NCI-H748 (cell line): ENCODE measurements around the gene NTM.
A peak's percentile ranks its signal among the peaks of the same experiment; 100 is the strongest.

Source experiments
- DNase-seq: peaks from one replicate; lab custom pipeline; 2025; ENCODE audit not compliant: unreplicated experiment; lab: John Stamatoyannopoulos, UW

Gene NTM

GRCh38 chr11:131593301-131593700 is 222.9 kb downstream of the NTM start:
- no peak for DNase-seq

- DNase-seq = no peak
Observed at GRCh38 chr11:131595797-131596196, 225.4 kb downstream of the NTM start.

- DNase-seq = no peak
Observed at GRCh38 chr11:131597890-131598289, 227.5 kb downstream of the NTM start.

GRCh38 chr11:131598305-131598704 is 227.9 kb downstream of the NTM start:
- DNase-seq = no peak

GRCh38 chr11:131599285-131599684 is 228.9 kb downstream of the NTM start:
- no peak for DNase-seq

GRCh38 chr11:131600628-131601027 is 230.2 kb downstream of the NTM start:
- DNase-seq = no peak

GRCh38 chr11:131601586-131601985 is 231.2 kb downstream of the NTM start:
- no peak for DNase-seq

- DNase-seq = no peak
Observed at GRCh38 chr11:131602431-131602830, 232.0 kb downstream of the NTM start.

GRCh38 chr11:131606811-131607335 is 236.5 kb downstream of the NTM start:
- no peak for DNase-seq

- DNase-seq = no peak
Observed at GRCh38 chr11:131609337-131609736, 238.9 kb downstream of the NTM start.

- DNase-seq = no peak
Observed at GRCh38 chr11:131609921-131610320, 239.5 kb downstream of the NTM start.

GRCh38 chr11:131611322-131611721 is 240.9 kb downstream of the NTM start:
- no peak for DNase-seq

GRCh38 chr11:131612533-131612932 is 242.1 kb downstream of the NTM start:
- DNase-seq = no peak

GRCh38 chr11:131614631-131615030 is 244.2 kb downstream of the NTM start:
- no peak for DNase-seq

GRCh38 chr11:131615611-131616010 is 245.2 kb downstream of the NTM start:
- no peak for DNase-seq

- DNase-seq = no peak
Observed at GRCh38 chr11:131616481-131617140, 246.2 kb downstream of the NTM start.

- DNase-seq = no peak
Observed at GRCh38 chr11:131618201-131618600, 247.8 kb downstream of the NTM start.

GRCh38 chr11:131622193-131622592 is 251.8 kb downstream of the NTM start:
- no peak for DNase-seq

GRCh38 chr11:131624531-131624930 is 254.1 kb downstream of the NTM start:
- DNase-seq = no peak

- DNase-seq = peak; percentile 44
Observed at GRCh38 chr11:131626788-131627187, 256.4 kb downstream of the NTM start.

GRCh38 chr11:131628739-131629138 is 258.3 kb downstream of the NTM start:
- no peak for DNase-seq

GRCh38 chr11:131629925-131630540 is 259.6 kb downstream of the NTM start:
- no peak for DNase-seq

GRCh38 chr11:131632971-131633370 is 262.6 kb downstream of the NTM start:
- no peak for DNase-seq
